ENCODE results near the gene AGAP1.

AGAP1 gene

GRCh38 chr2:235493775-235494715, at the start of gene AGAP1:
AGAP1 (plus strand) TSS chr2:235494043.
- DNase-seq, result peak; percentile 76 to 82

- DNase-seq, result no peak
Observed at GRCh38 chr2:235444101-235444597, 49.7 kb upstream of the AGAP1 start.

GRCh38 chr2:235445116-235445515, 48.7 kb upstream of the AGAP1 start:
- no peak for DNase-seq

GRCh38 chr2:235446082-235446481, 47.8 kb upstream of the AGAP1 start:
- no peak for DNase-seq

- no peak for DNase-seq
Observed at GRCh38 chr2:235447210-235447609, 46.6 kb upstream of the AGAP1 start.

- DNase-seq, result peak in 1 of 2 experiments; percentile 13
Observed at GRCh38 chr2:235449568-235449967, 44.3 kb upstream of the AGAP1 start.

GRCh38 chr2:235453605-235454151, 40.2 kb upstream of the AGAP1 start:
- DNase-seq, result no peak

- DNase-seq, result no peak
Observed at GRCh38 chr2:235458839-235459273, 35.0 kb upstream of the AGAP1 start.

GRCh38 chr2:235460548-235461047, 33.2 kb upstream of the AGAP1 start:
- no peak for DNase-seq

- DNase-seq, result no peak
Observed at GRCh38 chr2:235461763-235462414, 32.0 kb upstream of the AGAP1 start.

- no peak for DNase-seq
Observed at GRCh38 chr2:235462415-235462790, 31.4 kb upstream of the AGAP1 start.

GRCh38 chr2:235463893-235464292, 29.9 kb upstream of the AGAP1 start:
- no peak for DNase-seq

- DNase-seq, result no peak
Observed at GRCh38 chr2:235467588-235467987, 26.3 kb upstream of the AGAP1 start.

GRCh38 chr2:235468978-235469655, 24.7 kb upstream of the AGAP1 start:
- peak in 1 of 2 experiments; percentile 20 for DNase-seq

GRCh38 chr2:235471186-235471747, 22.6 kb upstream of the AGAP1 start:
- DNase-seq, result no peak

GRCh38 chr2:235472443-235472842, 21.4 kb upstream of the AGAP1 start:
- no peak for DNase-seq

GRCh38 chr2:235478609-235479008, 15.2 kb upstream of the AGAP1 start:
- DNase-seq, result no peak

- DNase-seq, result no peak
Observed at GRCh38 chr2:235479604-235480003, 14.2 kb upstream of the AGAP1 start.

GRCh38 chr2:235480614-235481013, 13.2 kb upstream of the AGAP1 start:
- no peak for DNase-seq

- no peak for DNase-seq
Observed at GRCh38 chr2:235483313-235483712, 10.5 kb upstream of the AGAP1 start.

- DNase-seq, result no peak
Observed at GRCh38 chr2:235485362-235485761, 8.5 kb upstream of the AGAP1 start.

GRCh38 chr2:235486729-235487128, 7.1 kb upstream of the AGAP1 start:
- no peak for DNase-seq
